ENCODE measurements around the gene CCDC102B. TPM values are rescaled to one million over a fixed set of nuclear protein-coding genes. Genes with fewer than 3 reads are reported as not detected.

CCDC102B gene
- total and polyA plus RNA-seq, 11 donors = 3.0 to 16.1 (median 5.3) TPM

DNA sequence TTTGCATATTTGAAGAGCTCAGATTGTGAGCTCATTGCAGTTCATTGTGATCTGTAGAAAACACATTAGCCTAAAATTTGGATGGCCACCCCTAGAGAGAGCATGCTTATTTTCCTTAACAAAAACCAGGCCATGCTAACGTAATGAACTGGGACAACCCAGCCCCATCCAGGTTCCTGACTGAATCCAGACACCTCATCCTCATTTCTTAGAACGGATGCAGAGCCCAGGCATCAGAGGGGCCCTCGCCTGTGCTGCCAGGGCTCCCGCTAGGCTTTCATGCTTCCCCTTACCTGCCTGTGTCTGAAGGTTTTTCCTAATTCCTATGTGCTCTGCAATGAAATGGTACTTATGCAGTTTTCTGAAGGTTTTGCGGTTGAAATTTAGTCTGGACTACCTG, 171.1 kb downstream of the CCDC102B start:
- intact Hi-C loops (cut with DNase I) = no loop called here

DNA sequence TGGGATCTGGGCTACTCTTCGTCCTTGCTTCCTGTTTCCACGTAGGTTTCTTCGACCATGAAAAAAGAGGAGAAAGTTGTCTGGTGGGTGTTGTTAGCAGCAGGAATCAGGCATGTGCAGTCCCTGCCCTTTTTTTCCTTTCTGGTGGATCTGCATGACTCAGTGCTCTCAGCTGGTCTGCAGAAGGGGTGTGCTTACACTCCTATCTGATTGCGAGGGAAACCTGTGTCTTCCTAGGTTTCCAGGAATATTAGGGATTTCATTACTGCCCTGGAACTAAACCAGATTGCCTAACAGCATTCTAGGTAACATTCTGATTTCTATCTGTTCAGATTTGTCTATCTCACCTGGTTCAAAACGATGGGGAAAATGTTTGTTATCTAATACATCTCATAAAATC, 174.3 kb downstream of the CCDC102B start:
- TF ChIP-seq, protein P1, sequence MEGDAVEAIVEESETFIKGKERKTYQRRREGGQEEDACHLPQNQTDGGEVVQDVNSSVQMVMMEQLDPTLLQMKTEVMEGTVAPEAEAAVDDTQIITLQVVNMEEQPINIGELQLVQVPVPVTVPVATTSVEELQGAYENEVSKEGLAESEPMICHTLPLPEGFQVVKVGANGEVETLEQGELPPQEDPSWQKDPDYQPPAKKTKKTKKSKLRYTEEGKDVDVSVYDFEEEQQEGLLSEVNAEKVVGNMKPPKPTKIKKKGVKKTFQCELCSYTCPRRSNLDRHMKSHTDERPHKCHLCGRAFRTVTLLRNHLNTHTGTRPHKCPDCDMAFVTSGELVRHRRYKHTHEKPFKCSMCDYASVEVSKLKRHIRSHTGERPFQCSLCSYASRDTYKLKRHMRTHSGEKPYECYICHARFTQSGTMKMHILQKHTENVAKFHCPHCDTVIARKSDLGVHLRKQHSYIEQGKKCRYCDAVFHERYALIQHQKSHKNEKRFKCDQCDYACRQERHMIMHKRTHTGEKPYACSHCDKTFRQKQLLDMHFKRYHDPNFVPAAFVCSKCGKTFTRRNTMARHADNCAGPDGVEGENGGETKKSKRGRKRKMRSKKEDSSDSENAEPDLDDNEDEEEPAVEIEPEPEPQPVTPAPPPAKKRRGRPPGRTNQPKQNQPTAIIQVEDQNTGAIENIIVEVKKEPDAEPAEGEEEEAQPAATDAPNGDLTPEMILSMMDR (IDR thresholded peaks at IDR 0.05) = no peak
- WGBS, 4 donors = 61 to 67% (median 64%) methylated on average over 5 of the region's 5 CpGs
- Histone ChIP-seq H3K36me3 (no peaks in the 10 kb centered on the region), H3K27ac (no peak overlapping the region), H3K9me3 (no peaks in the 10 kb centered on the region), H3K4me1 (no peaks in the 10 kb centered on the region), H3K27me3 (no peaks in the 10 kb centered on the region), H3K4me3 (no peak overlapping the region)
- intact Hi-C loops (cut with DNase I) = no loop called here
- DNase-seq = no peak
- ATAC-seq = no peak

More for the DNA sequence above, 171.1 kb downstream of the CCDC102B start:
- Histone ChIP-seq H3K27me3 (no peaks in the 10 kb centered on the region), H3K9me3 (no peaks in the 10 kb centered on the region), H3K27ac (no peak overlapping the region), H3K4me1 (no peaks in the 10 kb centered on the region), H3K4me3 (no peak overlapping the region), H3K36me3 (no peaks in the 10 kb centered on the region)
- TF ChIP-seq, protein P1 (IDR thresholded peaks at IDR 0.05) = no peak
- TF ChIP-seq POLR2A (IDR thresholded peaks at IDR 0.05) = no peak
- 76 to 82% (median 76%) methylated on average over 5 of the region's 5 CpGs for WGBS, 4 donors
- ATAC-seq (no peak), DNase-seq (no peak)

DNA sequence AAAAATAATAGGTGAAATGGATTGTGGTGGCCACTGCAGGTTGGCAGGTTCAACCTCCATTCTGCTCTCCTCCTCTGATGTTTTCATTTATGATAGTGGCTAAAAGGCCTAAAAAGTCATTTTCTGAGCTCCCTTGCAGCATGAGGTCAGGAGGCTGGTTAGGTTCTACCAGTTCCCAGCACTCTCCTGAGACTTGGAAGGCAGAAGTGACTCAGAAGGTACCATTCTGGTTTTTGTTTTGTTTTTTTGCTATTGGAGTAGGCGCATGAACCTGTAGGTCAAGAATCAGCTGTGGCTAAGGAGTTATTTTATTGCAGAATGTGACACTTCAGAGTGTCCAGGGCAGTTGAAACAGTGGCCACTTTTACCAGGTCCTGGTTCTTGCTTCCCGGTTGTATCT, 181.9 kb downstream of the CCDC102B start:
- intact Hi-C loops (cut with DNase I) = no loop called here
- Histone ChIP-seq H3K4me3 (no peak overlapping the region), H3K27ac (no peak overlapping the region), H3K4me1 (no peaks in the 10 kb centered on the region), H3K9me3 (peaks cover 0 to 10% (median 2%) of the 10 kb centered on the region in 12 donors), H3K27me3 (no peaks in the 10 kb centered on the region), H3K36me3 (no peaks in the 10 kb centered on the region)
- TF ChIP-seq, protein P1 (IDR thresholded peaks at IDR 0.05) = no peak
- TF ChIP-seq POLR2A (IDR thresholded peaks at IDR 0.05) = no peak
- ATAC-seq = no peak
- 89 to 99% (median 92%) methylated on average over 2 of the region's 2 CpGs for WGBS, 4 donors
- no peak for DNase-seq

DNA sequence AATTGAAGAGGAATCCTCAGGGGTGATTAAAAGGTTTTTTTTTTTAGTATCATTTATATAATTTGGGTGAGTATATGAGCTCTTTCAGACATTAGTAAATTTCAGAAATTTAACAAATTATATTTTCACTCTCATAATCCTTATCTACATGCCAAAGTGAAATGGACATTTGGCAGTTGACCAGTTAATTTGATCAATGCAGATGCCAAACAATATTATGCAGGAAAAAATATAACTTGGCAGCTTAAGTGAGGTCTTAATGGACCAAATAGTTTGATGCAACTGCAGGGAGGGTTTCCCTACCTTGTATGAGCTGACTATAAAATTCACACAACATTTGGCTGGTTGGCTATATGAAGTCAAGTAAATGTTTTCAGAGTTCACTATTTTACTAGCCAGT, 185.2 kb downstream of the CCDC102B start:
- H3K27me3 ChIP-seq = no peaks in the 10 kb centered on the region
- no peak for DNase-seq
- no peak for ATAC-seq
- TF ChIP-seq, protein P1 (IDR thresholded peaks at IDR 0.05) = no peak
- TF ChIP-seq POLR2A (IDR thresholded peaks at IDR 0.05) = no peak
- H3K4me3 ChIP-seq = no peak overlapping the region
- no peaks in the 10 kb centered on the region for H3K4me1 ChIP-seq
- no peaks in the 10 kb centered on the region for H3K36me3 ChIP-seq
- intact Hi-C loops (cut with DNase I) = no loop called here
- H3K27ac ChIP-seq = no peak overlapping the region
- peaks cover 0 to 22% (median 2%) of the 10 kb centered on the region in 12 donors for H3K9me3 ChIP-seq
